Calu3 (cell line): Measurements from ENCODE around the gene SIPA1L3. TPM values are rescaled to one million over a fixed set of nuclear protein-coding genes. Genes with fewer than 3 reads are reported as not detected.
"Not testable (repeated sequence)": the region's sequence is repeated elsewhere in the genome, so short reads cannot be mapped to it uniquely, and the experiment has no call there.

Experiments
- BruUV-seq: library from RNA; stranded (reverse); fragments of 400-500 nt; replicated peaks from 2 replicates; lab custom pipeline; 2021; lab: Mats Ljungman, UMichigan
- CTCF ChIA-PET: fragments of 300-600 bp; sonication (Branson Sonifier 250); formaldehyde crosslinking; loops from one replicate; lab custom pipeline; 2022; ENCODE audit warnings: antibody characterized with exemption; lab: Charles Lee
- DNase-seq: peaks from one replicate; pipeline ENCODE4 v3.0.0; 2022
- H3K27ac Mint-ChIP-seq: one replicate; pipeline ENCODE4 v1.8.0; 2022; ENCODE audit warnings: mixed read lengths; ENCODE audit not compliant: unreplicated experiment
- H3K27me3 Mint-ChIP-seq: one replicate; pipeline ENCODE4 v1.8.0; 2022; ENCODE audit warnings: mixed read lengths; ENCODE audit not compliant: unreplicated experiment
- H3K36me3 Mint-ChIP-seq: one replicate; pipeline ENCODE4 v1.8.0; 2022; ENCODE audit warnings: mild to moderate bottlenecking, moderate library complexity, mixed read lengths; ENCODE audit not compliant: insufficient read depth, unreplicated experiment
- H3K4me1 Mint-ChIP-seq: one replicate; pipeline ENCODE4 v1.8.0; 2022; ENCODE audit warnings: mild to moderate bottlenecking, low read depth, mixed read lengths; ENCODE audit not compliant: unreplicated experiment
- H3K4me3 Mint-ChIP-seq: one replicate; pipeline ENCODE4 v1.8.0; 2022; ENCODE audit warnings: mild to moderate bottlenecking, low read depth, moderate library complexity, mixed read lengths; ENCODE audit not compliant: unreplicated experiment
- H3K9me3 Mint-ChIP-seq: one replicate; pipeline ENCODE4 v1.8.0; 2022; ENCODE audit warnings: low read depth, mixed read lengths; ENCODE audit not compliant: unreplicated experiment
- CTCF ChIP-seq: fragments of 200-600 bp; IDR thresholded peaks from one replicate; pipeline ENCODE4 v1.8.0; 2022; ENCODE audit warnings: antibody characterized with exemption; ENCODE audit not compliant: unreplicated experiment
- intact Hi-C: fragments of 100-400 bp; cut with micrococcal nuclease; formaldehyde crosslinking; loops from one replicate; pipeline ENCODE4 v1.10.0; 2022; ENCODE audit not compliant: unreplicated experiment
- total RNA-seq: library from RNA; stranded (reverse); gene quantifications from 2 replicates; pipeline ENCODE4 v1.2.3, GENCODE V29; 2022

The SIPA1L3 gene
- total RNA-seq, 1 experiment from 2014 or later = 127 TPM

DNA sequence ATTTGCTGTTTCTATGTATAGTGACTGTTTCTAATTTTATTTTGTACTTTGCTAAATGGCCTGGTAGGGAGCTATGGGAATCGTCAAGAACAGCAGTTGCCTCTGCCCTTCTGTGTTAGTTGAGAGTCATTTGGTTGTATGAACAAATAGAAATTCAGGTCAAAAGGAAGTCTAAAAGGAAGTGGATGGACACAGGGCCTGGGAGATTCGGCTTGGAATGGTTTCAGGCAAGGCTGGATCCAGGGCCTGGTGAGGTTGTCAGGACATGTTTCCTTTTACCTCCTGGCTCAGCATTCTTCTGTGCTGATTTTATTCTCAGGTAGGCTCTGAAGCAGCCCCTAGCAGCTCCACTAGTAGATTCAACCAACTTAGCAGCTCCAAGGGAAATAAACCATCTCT lies 118.9 kb downstream of the SIPA1L3 start:
- Mint-ChIP-seq H3K4me3 (no peak overlapping the region), H3K27me3 (no peaks in the 10 kb centered on the region), H3K36me3 (no peaks in the 10 kb centered on the region), H3K9me3 (no peaks in the 10 kb centered on the region), H3K4me1 (peaks cover 16% of the 10 kb centered on the region), H3K27ac (no peak overlapping the region)
- CTCF ChIA-PET = no interaction called here
- intact Hi-C loops = no loop called here
- no TSS peak for BruUV-seq
- no peak for DNase-seq
- no peak for TF ChIP-seq CTCF

GRCh38 chr19:38028913-38029510 lies 122.0 kb downstream of the SIPA1L3 start:
- Mint-ChIP-seq H3K36me3 (peaks cover 9% of the 10 kb centered on the region), H3K4me1 (peaks cover 1% of the 10 kb centered on the region), H3K27me3 (no peaks in the 10 kb centered on the region), H3K9me3 (peaks cover 2% of the 10 kb centered on the region), H3K27ac (no peak overlapping the region), H3K4me3 (no peak overlapping the region)
- no TSS peak for BruUV-seq
- CTCF ChIA-PET = no interaction called here
- intact Hi-C loops = no loop called here
- no peak for TF ChIP-seq CTCF
- DNase-seq = no peak

DNA sequence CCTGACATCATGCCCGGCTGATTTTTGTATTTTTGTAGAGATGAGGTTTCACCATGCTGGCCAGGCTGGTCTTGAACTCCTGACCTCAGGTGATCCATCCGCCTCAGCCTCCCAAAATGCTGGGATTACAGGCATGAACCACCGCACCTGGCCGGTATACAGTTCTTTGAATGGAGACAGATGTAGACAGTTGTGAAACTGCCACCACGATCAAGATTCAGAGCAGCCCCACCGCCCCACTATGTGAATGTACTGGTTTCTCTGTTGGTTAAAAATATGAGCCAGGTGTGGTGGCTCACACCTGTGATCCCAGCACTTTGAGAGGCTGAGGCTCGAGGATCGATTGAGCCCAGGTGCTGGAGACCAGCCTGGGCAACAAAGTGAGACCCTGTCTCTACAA lies 123.0 kb downstream of the SIPA1L3 start:
- DNase-seq, CTCF ChIA-PET, H3K27me3 Mint-ChIP-seq, H3K4me3 Mint-ChIP-seq, H3K4me1 Mint-ChIP-seq, H3K27ac Mint-ChIP-seq, BruUV-seq, H3K36me3 Mint-ChIP-seq, intact Hi-C loops, H3K9me3 Mint-ChIP-seq: not testable (repeated sequence)

DNA sequence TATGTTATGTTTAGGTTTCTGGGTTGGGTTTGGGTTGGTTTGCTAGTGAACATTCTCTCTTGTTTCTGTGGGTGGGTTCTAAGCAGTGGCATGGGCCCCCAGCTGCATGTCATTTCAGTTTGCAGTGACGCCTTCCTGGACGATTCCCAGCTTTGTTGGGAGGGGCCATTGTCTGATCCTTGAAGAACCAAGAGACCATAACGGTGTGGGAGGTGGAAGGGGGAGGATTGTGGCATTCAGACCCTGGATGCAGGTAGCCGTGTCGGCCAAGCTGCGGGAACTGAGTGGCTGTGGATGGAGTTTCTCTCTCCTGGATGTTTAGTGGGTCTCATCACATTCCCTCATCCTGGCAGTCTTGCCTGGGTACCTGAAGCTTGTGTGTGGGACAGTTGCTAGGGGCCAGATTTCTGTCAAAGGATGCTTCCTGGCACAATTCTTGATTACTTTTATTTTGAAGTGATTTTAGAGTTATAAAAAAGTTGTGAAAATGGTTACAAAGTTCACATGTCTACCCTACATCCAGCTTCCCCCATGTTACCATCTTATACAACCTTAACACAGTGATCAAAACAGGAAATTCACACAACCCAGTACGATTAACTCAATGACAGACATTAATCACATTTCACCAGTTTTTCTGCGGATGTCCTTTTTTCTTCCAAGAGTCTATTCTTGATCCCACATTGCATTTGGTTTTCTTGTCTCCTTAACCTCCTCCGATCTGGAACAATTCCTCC lies 123.8 kb downstream of the SIPA1L3 start:
- no peaks in the 10 kb centered on the region for H3K27me3 Mint-ChIP-seq
- TSS peak; percentile 19 for BruUV-seq
- CTCF ChIA-PET = no interaction called here
- peaks cover 2% of the 10 kb centered on the region for H3K9me3 Mint-ChIP-seq
- no peak overlapping the region for H3K4me3 Mint-ChIP-seq
- H3K27ac Mint-ChIP-seq = no peak overlapping the region
- H3K4me1 Mint-ChIP-seq = peaks cover 9% of the 10 kb centered on the region
- no peak for DNase-seq
- H3K36me3 Mint-ChIP-seq = peaks cover 18% of the 10 kb centered on the region
- intact Hi-C loops = no loop called here
- TF ChIP-seq CTCF = no peak

- TF ChIP-seq CTCF = no peak
- Mint-ChIP-seq H3K27me3 (no peaks in the 10 kb centered on the region), H3K36me3 (peaks cover 18% of the 10 kb centered on the region), H3K27ac (no peak overlapping the region), H3K4me3 (no peak overlapping the region), H3K9me3 (peaks cover 2% of the 10 kb centered on the region), H3K4me1 (peaks cover 9% of the 10 kb centered on the region)
- no TSS peak for BruUV-seq
- DNase-seq = no peak
- intact Hi-C loops = no loop called here
- CTCF ChIA-PET = no interaction called here
These were observed 124.4 kb downstream of the SIPA1L3 start for GRCh38 chr19:38031423-38031770.
